ENCODE results near the gene MYO1A.

MYO1A gene

GRCh38 chr12:57049890-57050289, at the start of gene MYO1A:
MYO1A (minus strand) TSS chr12:57050129; CDS start chr12:57048323, 1,806 bp downstream.
- Histone ChIP-seq H3K9me3 (ENCODE audit: control insufficient read depth, insufficient read depth, low read depth, low read length) (no peaks in the 10 kb centered on the region), H3K4me3 (ENCODE audit: low read depth, low read length) (no peak within 1 kb of the TSS), H3K9ac (ENCODE audit: low read length) (no peak within 1 kb of the TSS), H3K27me3 (ENCODE audit: control insufficient read depth, insufficient read depth, low read length) (peaks cover 8% of the 10 kb centered on the region; the same call in 1 of the 2 replicates), H3K27ac (ENCODE audit: low read depth, low read length) (no peak within 1 kb of the TSS), H3K36me3 (ENCODE audit: control insufficient read depth, insufficient read depth, low read length) (no peaks in the 10 kb centered on the region), H3K4me1 (ENCODE audit: control insufficient read depth, insufficient read depth, low read length) (no peaks in the 10 kb centered on the region)

DNA sequence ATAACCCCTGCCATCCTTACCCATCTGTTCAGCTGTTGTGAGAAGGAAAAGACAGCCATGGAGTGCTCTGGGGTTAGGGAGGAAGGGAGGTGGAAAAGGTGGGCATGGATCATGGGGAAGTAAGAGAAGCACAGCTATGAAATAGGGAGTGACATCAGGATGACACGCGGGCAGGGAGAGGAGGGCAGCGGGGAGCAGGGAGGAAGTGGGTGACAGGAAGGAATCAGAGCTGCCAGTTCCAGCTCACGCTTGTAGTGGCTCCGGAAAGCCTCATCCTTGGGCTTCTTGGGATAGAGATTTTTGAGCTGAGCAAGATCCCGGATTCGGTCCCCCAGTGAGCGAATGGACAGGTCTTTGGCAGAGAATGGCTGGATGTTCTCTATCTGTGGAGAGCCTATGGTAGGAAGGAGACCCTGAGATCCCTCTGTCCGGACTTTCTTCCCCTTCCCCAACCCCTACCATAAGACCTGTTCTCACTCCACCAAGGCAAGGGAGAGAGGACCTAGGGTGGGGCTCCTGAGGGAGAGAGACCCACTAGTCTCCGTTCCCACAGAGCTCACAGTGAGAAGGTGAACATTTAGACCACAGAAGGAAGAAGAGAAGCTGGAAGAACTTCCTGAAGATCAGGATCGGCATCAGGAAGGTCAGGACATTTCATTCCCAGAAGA, 49.3 kb upstream of the MYO1A start:
- Histone ChIP-seq H3K9me3 (ENCODE audit: control insufficient read depth, insufficient read depth, low read depth, low read length) (no peaks in the 10 kb centered on the region), H3K4me1 (ENCODE audit: control insufficient read depth, insufficient read depth, low read length) (peaks cover 13% of the 10 kb centered on the region), H3K9ac (ENCODE audit: low read length) (no peak overlapping the region), H3K27me3 (ENCODE audit: control insufficient read depth, insufficient read depth, low read length) (no peaks in the 10 kb centered on the region), H3K36me3 (ENCODE audit: control insufficient read depth, insufficient read depth, low read length) (peaks cover 69% of the 10 kb centered on the region), H3K4me3 (ENCODE audit: low read depth, low read length) (no peak overlapping the region), H3K27ac (ENCODE audit: low read depth, low read length) (no peak overlapping the region)

DNA sequence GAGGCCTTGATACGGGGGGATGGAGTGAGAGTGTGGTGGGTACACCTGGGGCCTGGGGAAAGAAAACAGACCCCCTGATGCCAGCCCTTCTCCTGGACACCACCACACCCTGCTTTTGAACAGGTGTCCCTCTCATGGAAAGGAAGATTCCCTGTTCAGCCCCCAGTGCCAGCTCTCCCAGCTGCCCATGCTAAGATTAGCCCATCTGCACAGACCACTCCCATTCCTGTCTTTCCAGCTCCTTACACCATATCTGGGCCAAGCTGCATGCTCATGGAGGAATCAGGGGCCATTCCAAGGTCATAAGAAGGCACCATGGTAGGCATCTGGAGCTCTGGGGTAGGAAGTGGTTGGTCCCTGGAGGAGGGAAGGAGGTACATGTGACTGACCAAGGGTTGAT, 48.6 kb upstream of the MYO1A start:
- H3K36me3 ChIP-seq (ENCODE audit: control insufficient read depth, insufficient read depth, low read length) = peaks cover 64% of the 10 kb centered on the region
- H3K27me3 ChIP-seq (ENCODE audit: control insufficient read depth, insufficient read depth, low read length) = no peaks in the 10 kb centered on the region
- H3K4me1 ChIP-seq (ENCODE audit: control insufficient read depth, insufficient read depth, low read length) = peaks cover 16% of the 10 kb centered on the region
- no peaks in the 10 kb centered on the region for H3K9me3 ChIP-seq (ENCODE audit: control insufficient read depth, insufficient read depth, low read depth, low read length)
- H3K9ac ChIP-seq (ENCODE audit: low read length) = no peak overlapping the region
- H3K4me3 ChIP-seq (ENCODE audit: low read depth, low read length) = no peak overlapping the region
- H3K27ac ChIP-seq (ENCODE audit: low read depth, low read length) = no peak overlapping the region

DNA sequence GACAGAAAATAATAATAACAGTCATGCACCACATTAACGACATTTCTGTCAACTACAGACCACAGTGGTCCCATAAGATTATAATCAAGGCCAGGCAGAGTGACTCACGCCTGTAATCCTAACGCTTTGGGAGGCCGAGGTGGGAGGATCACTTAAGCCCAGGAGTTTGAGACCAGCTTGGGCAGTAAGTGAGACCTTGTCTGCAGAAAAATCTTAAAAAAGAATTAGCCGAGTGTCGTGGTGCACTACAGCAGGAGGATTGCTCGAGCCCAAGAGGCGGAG, 47.6 kb upstream of the MYO1A start:
- no peaks in the 10 kb centered on the region for H3K9me3 ChIP-seq (ENCODE audit: control insufficient read depth, insufficient read depth, low read depth, low read length)
- no peak overlapping the region for H3K9ac ChIP-seq (ENCODE audit: low read length)
- H3K4me3 ChIP-seq (ENCODE audit: low read depth, low read length) = no peak overlapping the region
- peaks cover 67% of the 10 kb centered on the region for H3K36me3 ChIP-seq (ENCODE audit: control insufficient read depth, insufficient read depth, low read length)
- no peak overlapping the region for H3K27ac ChIP-seq (ENCODE audit: low read depth, low read length)
- peaks cover 21% of the 10 kb centered on the region for H3K4me1 ChIP-seq (ENCODE audit: control insufficient read depth, insufficient read depth, low read length)
- no peaks in the 10 kb centered on the region for H3K27me3 ChIP-seq (ENCODE audit: control insufficient read depth, insufficient read depth, low read length)

DNA sequence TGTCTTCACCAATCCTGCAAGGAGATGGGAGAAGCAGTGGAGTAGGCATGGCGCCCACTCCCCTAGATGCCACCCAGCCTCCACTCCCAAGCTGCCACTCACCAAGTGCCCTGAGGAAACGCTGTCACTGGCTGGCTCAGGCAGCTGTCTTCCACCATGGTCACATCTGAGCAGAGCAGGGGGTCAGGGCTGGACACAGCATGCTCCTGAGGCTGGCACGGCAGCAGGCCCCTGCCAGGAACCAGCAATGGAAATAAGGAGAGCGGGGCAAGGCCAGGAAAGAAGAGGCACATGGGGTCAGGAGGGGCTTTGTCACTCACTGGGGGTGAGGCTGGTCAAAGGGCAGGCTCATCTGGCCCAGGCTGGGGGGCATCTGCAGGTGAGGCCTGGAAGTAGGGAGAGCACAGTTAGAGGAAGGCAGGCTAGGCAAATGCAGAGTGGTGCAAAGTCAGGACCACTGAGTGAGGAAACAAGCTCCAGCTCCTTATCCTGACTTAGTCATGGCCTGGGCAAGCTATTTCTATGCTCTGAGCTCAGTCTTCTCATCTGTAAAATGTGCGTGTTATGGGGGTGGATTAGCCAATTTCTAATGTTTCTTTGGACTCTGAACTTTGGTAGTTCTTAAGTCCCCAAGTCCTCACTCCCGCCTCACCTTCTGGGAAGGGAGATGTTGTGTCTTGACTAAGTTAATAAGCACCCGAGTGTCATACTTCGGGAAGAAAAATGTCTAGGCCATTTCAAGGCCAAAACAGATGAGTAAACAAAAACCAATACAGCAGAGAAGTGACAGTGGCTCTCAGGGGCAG, 47.0 kb upstream of the MYO1A start:
- H3K27me3 ChIP-seq (ENCODE audit: control insufficient read depth, insufficient read depth, low read length) = no peaks in the 10 kb centered on the region
- H3K27ac ChIP-seq (ENCODE audit: low read depth, low read length) = no peak overlapping the region
- H3K36me3 ChIP-seq (ENCODE audit: control insufficient read depth, insufficient read depth, low read length) = peaks cover 68% of the 10 kb centered on the region
- H3K4me1 ChIP-seq (ENCODE audit: control insufficient read depth, insufficient read depth, low read length) = peaks cover 21% of the 10 kb centered on the region
- no peak overlapping the region for H3K9ac ChIP-seq (ENCODE audit: low read length)
- H3K4me3 ChIP-seq (ENCODE audit: low read depth, low read length) = no peak overlapping the region
- H3K9me3 ChIP-seq (ENCODE audit: control insufficient read depth, insufficient read depth, low read depth, low read length) = no peaks in the 10 kb centered on the region

DNA sequence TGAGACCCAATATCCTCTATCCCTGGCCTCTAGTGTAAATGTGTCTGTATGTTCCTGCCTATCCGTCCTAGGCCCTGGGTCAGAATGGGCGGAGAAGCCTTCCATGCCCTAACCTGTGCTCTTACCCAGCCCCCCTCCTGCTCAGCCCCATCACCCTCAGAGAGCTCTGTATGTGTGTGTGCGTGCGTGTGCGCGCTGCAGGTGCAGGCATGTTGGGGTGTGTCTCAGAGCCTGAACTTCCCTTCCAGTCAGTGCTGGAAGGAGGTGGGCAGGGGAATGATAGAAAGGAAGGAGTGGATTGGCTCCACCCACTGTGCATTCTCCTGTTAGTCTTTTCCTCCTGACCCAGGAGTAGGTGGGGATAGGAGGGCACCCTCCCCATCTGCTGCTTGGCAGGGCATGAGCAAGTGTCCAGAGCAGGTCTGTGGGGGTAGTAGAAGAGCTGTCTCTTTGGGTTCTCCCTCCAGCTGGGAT, 46.2 kb upstream of the MYO1A start:
- no peak overlapping the region for H3K4me3 ChIP-seq (ENCODE audit: low read depth, low read length)
- no peaks in the 10 kb centered on the region for H3K9me3 ChIP-seq (ENCODE audit: control insufficient read depth, insufficient read depth, low read depth, low read length)
- peaks cover 75% of the 10 kb centered on the region for H3K36me3 ChIP-seq (ENCODE audit: control insufficient read depth, insufficient read depth, low read length)
- H3K27ac ChIP-seq (ENCODE audit: low read depth, low read length) = no peak overlapping the region
- H3K9ac ChIP-seq (ENCODE audit: low read length) = no peak overlapping the region
- no peaks in the 10 kb centered on the region for H3K27me3 ChIP-seq (ENCODE audit: control insufficient read depth, insufficient read depth, low read length)
- H3K4me1 ChIP-seq (ENCODE audit: control insufficient read depth, insufficient read depth, low read length) = peaks cover 21% of the 10 kb centered on the region

DNA sequence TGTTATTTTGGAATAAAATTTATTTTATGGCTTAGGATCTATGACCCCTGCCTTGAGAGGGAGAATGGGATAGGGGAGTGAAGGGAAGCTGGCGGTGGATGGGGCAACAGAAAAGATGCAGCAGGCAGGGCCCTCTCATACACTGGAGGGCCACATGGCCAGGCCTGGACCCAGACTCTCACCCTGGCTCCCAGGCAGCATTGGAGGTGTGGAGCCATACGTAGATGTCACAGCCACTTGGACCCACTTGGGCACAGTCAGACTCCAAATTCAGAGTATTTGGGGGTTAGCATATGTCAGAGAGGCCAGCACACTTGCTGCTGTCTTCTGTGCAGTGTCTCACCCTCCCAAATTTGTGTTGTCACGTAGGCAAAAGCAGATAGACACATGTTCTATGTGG, 45.5 kb upstream of the MYO1A start:
- H3K9ac ChIP-seq (ENCODE audit: low read length) = no peak overlapping the region

GRCh38 chr12:57094208-57095160, 44.6 kb upstream of the MYO1A start:
- peaks cover 28% of the 10 kb centered on the region for H3K4me1 ChIP-seq (ENCODE audit: control insufficient read depth, insufficient read depth, low read length)
- peak overlapping the region; percentile 29; the same call in 1 of the 2 replicates for H3K4me3 ChIP-seq (ENCODE audit: low read depth, low read length)
- H3K9ac ChIP-seq (ENCODE audit: low read length) = peak overlapping the region; percentile 68
- no peaks in the 10 kb centered on the region for H3K27me3 ChIP-seq (ENCODE audit: control insufficient read depth, insufficient read depth, low read length)
- H3K9me3 ChIP-seq (ENCODE audit: control insufficient read depth, insufficient read depth, low read depth, low read length) = no peaks in the 10 kb centered on the region
- H3K27ac ChIP-seq (ENCODE audit: low read depth, low read length) = peak overlapping the region; percentile 56; the same call in 1 of the 2 replicates
- H3K36me3 ChIP-seq (ENCODE audit: control insufficient read depth, insufficient read depth, low read length) = peaks cover 74% of the 10 kb centered on the region

More for the DNA sequence above, 45.5 kb upstream of the MYO1A start:
- Histone ChIP-seq H3K9me3 (ENCODE audit: control insufficient read depth, insufficient read depth, low read depth, low read length) (no peaks in the 10 kb centered on the region), H3K36me3 (ENCODE audit: control insufficient read depth, insufficient read depth, low read length) (peaks cover 81% of the 10 kb centered on the region), H3K27ac (ENCODE audit: low read depth, low read length) (no peak overlapping the region), H3K4me3 (ENCODE audit: low read depth, low read length) (no peak overlapping the region), H3K4me1 (ENCODE audit: control insufficient read depth, insufficient read depth, low read length) (peaks cover 27% of the 10 kb centered on the region), H3K27me3 (ENCODE audit: control insufficient read depth, insufficient read depth, low read length) (no peaks in the 10 kb centered on the region)

DNA sequence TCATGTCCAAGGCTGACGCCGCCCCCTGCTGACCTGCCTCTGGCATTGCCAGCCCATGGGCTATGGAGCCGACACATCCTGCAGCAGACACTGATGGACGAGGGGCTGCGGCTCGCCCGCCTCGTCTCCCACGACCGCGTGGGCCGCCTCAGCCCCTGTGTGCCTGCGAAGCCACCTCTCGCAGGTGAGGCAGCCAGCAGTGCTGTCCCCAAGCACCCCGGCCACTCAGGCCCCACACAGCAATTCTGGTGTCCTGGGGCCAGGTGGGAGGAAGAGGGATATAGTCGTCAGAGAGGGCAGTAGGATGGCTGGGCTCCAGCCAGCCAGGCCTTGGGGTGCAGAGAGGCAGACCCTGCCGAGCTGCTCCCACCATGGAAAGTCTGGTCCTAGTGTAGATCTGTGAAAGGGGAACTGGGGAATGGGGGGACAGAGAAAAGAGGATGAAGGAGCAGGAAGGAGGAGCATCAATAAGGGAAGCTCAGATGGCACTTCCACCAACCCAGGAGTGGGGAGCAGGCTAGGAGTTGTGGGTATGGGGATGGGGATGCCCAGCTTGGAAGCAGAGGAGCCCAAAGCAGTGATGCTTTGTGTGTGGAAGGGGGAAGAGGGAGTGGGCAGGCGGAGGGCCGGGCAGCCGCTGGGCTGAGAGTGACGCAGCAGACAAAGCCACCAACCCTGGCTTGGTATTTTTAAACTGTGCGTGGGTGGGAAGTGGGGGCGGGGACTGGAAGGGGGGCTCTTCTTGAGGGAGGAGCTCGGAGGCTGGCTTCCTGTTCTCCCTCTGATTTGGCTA, 43.7 kb upstream of the MYO1A start:
- peak overlapping the region; percentile 51 for H3K9ac ChIP-seq (ENCODE audit: low read length)
- no peaks in the 10 kb centered on the region for H3K9me3 ChIP-seq (ENCODE audit: control insufficient read depth, insufficient read depth, low read depth, low read length)
- H3K27ac ChIP-seq (ENCODE audit: low read depth, low read length) = peak overlapping the region; percentile 24; the same call in 1 of the 2 replicates
- peak overlapping the region; percentile 23; the same call in 1 of the 2 replicates for H3K4me3 ChIP-seq (ENCODE audit: low read depth, low read length)
- H3K27me3 ChIP-seq (ENCODE audit: control insufficient read depth, insufficient read depth, low read length) = no peaks in the 10 kb centered on the region
- peaks cover 66% of the 10 kb centered on the region for H3K36me3 ChIP-seq (ENCODE audit: control insufficient read depth, insufficient read depth, low read length)
- H3K4me1 ChIP-seq (ENCODE audit: control insufficient read depth, insufficient read depth, low read length) = peaks cover 28% of the 10 kb centered on the region

GRCh38 chr12:57092876-57093414, 43.0 kb upstream of the MYO1A start:
- no peak overlapping the region for H3K4me3 ChIP-seq (ENCODE audit: low read depth, low read length)
- H3K27ac ChIP-seq (ENCODE audit: low read depth, low read length) = no peak overlapping the region

More at GRCh38 chr12:57092876-57093414, 43.0 kb upstream of the MYO1A start:
- peaks cover 28% of the 10 kb centered on the region for H3K4me1 ChIP-seq (ENCODE audit: control insufficient read depth, insufficient read depth, low read length)
- no peaks in the 10 kb centered on the region for H3K9me3 ChIP-seq (ENCODE audit: control insufficient read depth, insufficient read depth, low read depth, low read length)
- H3K9ac ChIP-seq (ENCODE audit: low read length) = no peak overlapping the region
- peaks cover 59% of the 10 kb centered on the region for H3K36me3 ChIP-seq (ENCODE audit: control insufficient read depth, insufficient read depth, low read length)
- no peaks in the 10 kb centered on the region for H3K27me3 ChIP-seq (ENCODE audit: control insufficient read depth, insufficient read depth, low read length)

Data from HUES6 (cell line).